AG04450 (cell line): ENCODE data around the gene TPRX1. TPM values are rescaled to one million over a fixed set of nuclear protein-coding genes. Genes with fewer than 3 reads are reported as not detected.

Experiments used
- CTCF ChIA-PET: fragments of 300-600, 350-600 bp; formaldehyde crosslinking; extraction: SDS; loops from one replicate; lab custom pipeline; 2022; ENCODE audit warnings: antibody characterized with exemption, inconsistent platforms; lab: Charles Lee
- POLR2A ChIA-PET: fragments of 350-600 bp; formaldehyde crosslinking; extraction: SDS; loops from one replicate; lab custom pipeline; 2021; ENCODE audit warnings: antibody characterized with exemption, inconsistent platforms; lab: Yijun Ruan, JAX
- DNase-seq: peaks from one replicate; pipeline ENCODE4 v3.0.0-alpha.2; 2011; ENCODE audit warnings: low read depth, low spot score
- H3K27ac ChIP-seq: one replicate; pipeline ENCODE4 v1.5.1; 2012; ENCODE audit warnings: low read depth, low read length, control low read depth
- H3K27me3 ChIP-seq: one replicate; pipeline ENCODE4 v1.6.0; 2012; ENCODE audit warnings: low read length; ENCODE audit not compliant: control insufficient read depth, insufficient read depth
- H3K4me3 ChIP-seq: 2 replicates; pipeline ENCODE4 v1.5.1; 2011; ENCODE audit warnings: mild to moderate bottlenecking, low read depth, low read length, control low read depth
- H3K9me3 ChIP-seq: 2 replicates; pipeline ENCODE4 v1.5.1; 2012; ENCODE audit warnings: low read length; ENCODE audit not compliant: control insufficient read depth, insufficient read depth
- polyA plus RNA-seq: library from polyadenylated mRNA; depleted of rRNA; stranded (reverse); fragments of >200 nt; gene quantifications from 2 replicates; pipeline ENCODE4 v1.2.3, GENCODE V29; 2011
- TF ChIP-seq, protein P1 (sequence below): IDR thresholded peaks from 2 replicates; pipeline ENCODE4 v1.5.1; 2011; ENCODE audit warnings: low read depth, low read length, control low read depth, inconsistent platforms

Gene TPRX1
- polyA plus RNA-seq, 1 experiment, result not detected

DNA sequence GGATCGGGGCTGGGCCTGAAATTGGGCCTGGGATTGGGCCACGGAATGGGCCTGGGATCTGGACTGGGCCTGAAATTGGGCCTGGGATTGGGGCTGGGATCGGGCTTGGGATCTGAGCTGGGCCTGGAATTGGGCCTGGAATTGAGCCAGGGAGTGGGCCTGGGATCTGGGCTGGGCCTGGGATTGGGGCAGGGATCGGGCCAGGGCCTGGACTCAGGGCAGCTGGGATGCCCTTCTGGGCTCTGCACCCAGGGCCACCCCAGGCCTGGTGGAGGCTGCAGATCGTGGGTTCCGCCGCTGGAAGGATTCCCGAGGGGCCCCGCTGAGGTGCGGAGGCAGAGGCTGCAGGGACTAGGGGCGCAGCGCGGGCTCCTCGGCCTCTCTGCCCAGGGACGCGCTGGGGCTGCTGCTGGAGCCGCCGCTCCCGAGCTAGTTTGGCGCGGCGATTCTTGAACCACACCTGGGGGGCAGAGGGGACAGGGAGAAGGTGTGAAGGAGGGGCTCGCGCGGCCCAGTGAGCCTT is 1.8 kb downstream of the TPRX1 start:
- TF ChIP-seq, protein P1, sequence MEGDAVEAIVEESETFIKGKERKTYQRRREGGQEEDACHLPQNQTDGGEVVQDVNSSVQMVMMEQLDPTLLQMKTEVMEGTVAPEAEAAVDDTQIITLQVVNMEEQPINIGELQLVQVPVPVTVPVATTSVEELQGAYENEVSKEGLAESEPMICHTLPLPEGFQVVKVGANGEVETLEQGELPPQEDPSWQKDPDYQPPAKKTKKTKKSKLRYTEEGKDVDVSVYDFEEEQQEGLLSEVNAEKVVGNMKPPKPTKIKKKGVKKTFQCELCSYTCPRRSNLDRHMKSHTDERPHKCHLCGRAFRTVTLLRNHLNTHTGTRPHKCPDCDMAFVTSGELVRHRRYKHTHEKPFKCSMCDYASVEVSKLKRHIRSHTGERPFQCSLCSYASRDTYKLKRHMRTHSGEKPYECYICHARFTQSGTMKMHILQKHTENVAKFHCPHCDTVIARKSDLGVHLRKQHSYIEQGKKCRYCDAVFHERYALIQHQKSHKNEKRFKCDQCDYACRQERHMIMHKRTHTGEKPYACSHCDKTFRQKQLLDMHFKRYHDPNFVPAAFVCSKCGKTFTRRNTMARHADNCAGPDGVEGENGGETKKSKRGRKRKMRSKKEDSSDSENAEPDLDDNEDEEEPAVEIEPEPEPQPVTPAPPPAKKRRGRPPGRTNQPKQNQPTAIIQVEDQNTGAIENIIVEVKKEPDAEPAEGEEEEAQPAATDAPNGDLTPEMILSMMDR, result no peak
- H3K27ac ChIP-seq, result no peak overlapping the region
- no peak for DNase-seq
- ChIA-PET POLR2A (no interaction called here), CTCF (interaction anchor here (1.1 kb wide), 1 partner anchor 13 kb away, joined by 4 read pairs; no protein-coding TSS in a partner anchor)
- no peak overlapping the region for H3K4me3 ChIP-seq
- peaks cover 9% of the 10 kb centered on the region for H3K27me3 ChIP-seq
- H3K9me3 ChIP-seq, result peaks cover 14% of the 10 kb centered on the region

DNA sequence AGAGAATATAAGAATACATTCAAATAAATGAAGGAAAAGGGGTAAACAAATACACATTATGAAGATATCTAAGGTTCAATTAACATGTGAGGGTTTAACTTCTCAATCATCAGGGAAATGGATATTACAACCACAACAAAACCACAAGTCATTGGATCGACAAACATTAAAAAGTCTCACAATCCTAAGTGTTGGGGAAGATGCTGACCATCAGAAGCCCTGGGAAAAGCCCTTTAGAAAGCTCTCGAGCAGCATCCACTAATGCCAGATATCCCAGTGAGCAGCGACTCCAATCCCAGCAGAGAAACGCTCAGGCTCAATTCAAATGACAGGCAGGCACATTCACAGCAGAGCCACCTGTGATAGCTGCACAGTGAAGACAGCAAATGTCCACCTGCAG is 3.1 kb downstream of the TPRX1 start:
- peaks cover 9% of the 10 kb centered on the region for H3K27me3 ChIP-seq
- POLR2A ChIA-PET, result no interaction called here
- CTCF ChIA-PET, result interaction anchor here (1.1 to 1.4 kb wide), 2 partner anchors 12 to 62 kb away, joined by 3 to 4 read pairs; no protein-coding TSS in a partner anchor
- peaks cover 14% of the 10 kb centered on the region for H3K9me3 ChIP-seq
- TF ChIP-seq, protein P1, result no peak
- H3K4me3 ChIP-seq, result no peak overlapping the region
- H3K27ac ChIP-seq, result no peak overlapping the region
- DNase-seq, result no peak

DNA sequence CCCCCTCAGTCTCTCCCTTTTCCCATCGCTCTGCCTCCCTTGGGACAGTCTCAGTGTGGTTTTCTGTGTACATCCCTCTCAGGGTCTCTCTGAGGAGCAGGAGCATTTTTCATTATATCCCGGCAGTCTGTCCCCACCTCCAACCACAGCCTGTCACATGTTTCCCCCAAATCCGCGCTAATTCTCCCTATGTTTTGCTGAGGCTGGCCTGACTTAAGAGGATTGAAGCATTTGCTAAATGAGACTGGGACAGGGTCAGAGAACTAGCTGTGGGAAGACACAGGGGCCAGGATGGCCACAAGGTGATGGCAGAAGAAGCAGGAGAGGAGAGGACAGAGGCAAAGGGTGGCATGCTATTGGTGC is 5.5 kb downstream of the TPRX1 start:
- DNase-seq, result no peak
- peaks cover 7% of the 10 kb centered on the region for H3K27me3 ChIP-seq
- POLR2A ChIA-PET, result no interaction called here
- CTCF ChIA-PET, result interaction anchor here (0.6 to 1.1 kb wide), 2 partner anchors 9 to 258 kb away, joined by 3 read pairs; no protein-coding TSS in a partner anchor
- H3K4me3 ChIP-seq, result no peak overlapping the region
- H3K9me3 ChIP-seq, result peaks cover 14% of the 10 kb centered on the region
- TF ChIP-seq, protein P1, result no peak
- no peak overlapping the region for H3K27ac ChIP-seq

DNA sequence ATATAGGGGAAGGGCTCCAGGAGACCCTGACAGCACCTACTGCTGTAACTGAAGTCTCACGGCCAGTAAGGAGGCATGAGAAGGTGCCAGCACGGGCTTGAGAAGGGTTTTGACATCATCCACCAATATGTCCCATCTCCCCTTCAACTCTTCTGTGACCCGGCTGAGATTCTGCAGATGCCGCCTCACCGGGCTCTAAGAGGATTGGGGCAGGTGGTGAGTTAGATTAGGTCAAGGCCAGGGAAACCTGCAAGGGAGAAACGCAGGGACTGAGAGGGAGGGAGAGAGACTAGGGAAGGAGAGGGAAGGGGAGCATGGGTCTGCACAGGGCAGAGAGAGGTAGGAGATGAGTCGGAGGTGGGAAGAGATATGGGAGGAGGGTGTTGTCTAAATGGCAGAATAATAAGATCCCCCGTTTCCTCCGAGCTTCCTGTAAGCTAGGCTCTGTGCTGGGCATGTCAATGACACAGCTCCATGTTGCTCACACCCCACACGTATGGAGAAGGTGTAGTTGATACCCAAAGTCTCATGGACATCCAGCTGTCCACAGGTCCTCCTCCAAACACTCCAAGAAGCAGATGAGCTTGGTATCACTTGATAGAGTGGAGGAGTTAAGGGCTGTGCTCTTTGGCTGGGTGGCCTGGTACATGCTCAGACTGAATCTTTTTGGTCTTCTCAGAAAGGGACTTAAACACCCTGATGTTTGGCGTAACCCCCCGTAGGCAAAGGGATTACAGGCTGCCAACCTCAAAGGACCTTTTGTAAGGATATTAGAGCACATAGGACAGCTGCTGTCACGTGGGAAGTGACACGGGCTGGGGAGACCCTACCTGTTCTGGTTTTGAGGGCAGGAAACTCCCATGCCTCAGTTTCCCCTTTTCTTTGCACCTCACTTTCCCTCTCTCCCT is 6.1 kb downstream of the TPRX1 start:
- TF ChIP-seq, protein P1, result no peak
- POLR2A ChIA-PET, result no interaction called here
- DNase-seq, result no peak
- H3K27me3 ChIP-seq, result peaks cover 7% of the 10 kb centered on the region
- H3K27ac ChIP-seq, result no peak overlapping the region
- H3K9me3 ChIP-seq, result peaks cover 14% of the 10 kb centered on the region
- CTCF ChIA-PET, result no interaction called here
- no peak overlapping the region for H3K4me3 ChIP-seq

DNA sequence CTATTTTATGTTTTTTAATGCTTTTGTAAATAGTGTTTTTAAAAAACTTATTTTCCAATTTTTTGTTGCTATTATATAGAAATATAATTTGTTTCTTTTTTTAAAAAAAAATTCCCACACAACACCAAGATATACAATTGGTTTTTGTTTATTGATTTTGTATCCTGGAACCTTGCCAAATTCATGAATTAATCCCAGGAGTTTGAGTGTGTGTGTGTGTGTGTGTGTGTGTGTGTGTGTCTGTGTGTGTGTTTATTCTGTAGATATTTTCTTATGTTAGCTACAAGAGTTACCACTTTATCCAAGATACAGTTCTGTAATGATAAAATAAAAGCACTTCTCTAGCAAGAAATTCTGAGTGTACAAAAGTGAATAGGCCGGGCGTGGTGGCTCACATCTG is 7.6 kb downstream of the TPRX1 start:
- POLR2A ChIA-PET, result no interaction called here
- no peak for DNase-seq
- H3K27me3 ChIP-seq, result peaks cover 7% of the 10 kb centered on the region
- H3K9me3 ChIP-seq, result peaks cover 6% of the 10 kb centered on the region
- H3K27ac ChIP-seq, result no peak overlapping the region
- TF ChIP-seq, protein P1, result no peak
- no peak overlapping the region for H3K4me3 ChIP-seq
- CTCF ChIA-PET, result interaction anchor here (2.2 kb wide), 1 partner anchor 66 kb away, joined by 6 read pairs; no protein-coding TSS in a partner anchor
